ENCODE data around the gene MINDY4. TPM values are rescaled to one million over a fixed set of nuclear protein-coding genes. Genes with fewer than 3 reads are reported as not detected.

MINDY4 gene
- total and polyA plus RNA-seq, 4 donors = 7.2 to 13.8 (median 9.1) TPM

DNA sequence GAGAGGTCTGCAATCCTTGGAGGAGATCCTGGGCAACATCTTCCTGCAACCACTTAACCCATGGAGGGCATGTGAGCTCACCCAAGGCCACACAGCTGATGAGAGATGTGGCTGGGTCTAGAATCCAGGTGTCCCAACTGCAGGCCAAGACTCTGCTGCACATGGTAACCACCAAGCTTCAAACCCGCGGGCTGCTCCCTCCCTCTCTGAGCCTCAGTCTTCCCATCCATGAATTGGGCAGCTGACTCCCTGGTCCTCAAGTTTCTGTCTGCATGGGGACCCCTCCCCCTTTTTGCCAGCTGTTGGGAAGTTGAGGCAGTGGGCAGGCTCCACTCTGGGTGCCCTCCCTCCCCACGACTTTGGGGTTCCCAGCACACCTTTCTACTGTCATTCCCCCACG is 40.2 kb upstream of the MINDY4 start:
- 80% methylated on average over 3 of the region's 4 CpGs for WGBS (ENCODE audit: insufficient coverage)

DNA sequence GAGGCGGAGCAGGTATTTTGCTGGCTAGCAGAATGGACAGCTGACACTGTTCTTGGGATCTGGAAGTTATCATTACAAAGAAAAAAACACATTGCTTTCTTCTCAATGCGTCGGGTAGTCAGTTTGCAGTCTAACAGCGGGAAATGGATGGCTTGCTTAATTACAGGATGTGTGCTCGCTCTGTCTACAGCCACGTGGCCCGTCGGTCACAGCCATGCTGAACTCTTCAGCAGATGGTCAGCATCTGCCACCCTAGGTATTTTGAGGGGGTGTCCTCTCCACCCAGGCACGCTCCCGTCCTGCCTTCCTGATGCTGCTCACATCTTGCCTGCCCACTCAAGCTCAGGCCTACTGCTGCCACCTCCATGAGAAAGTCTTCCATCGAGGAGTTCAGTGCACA is 39.6 kb upstream of the MINDY4 start:
- Histone ChIP-seq H3K9me3 (ENCODE audit: control insufficient read depth, insufficient read depth, low read length) (no peaks in the 10 kb centered on the region), H3K27ac (ENCODE audit: low read depth, low read length) (no peak overlapping the region), H3K36me3 (ENCODE audit: control insufficient read depth, insufficient read depth, low read length) (no peaks in the 10 kb centered on the region), H3K4me3 (ENCODE audit: low read depth, low read length) (no peak overlapping the region), H3K4me1 (ENCODE audit: control insufficient read depth, insufficient read depth, low read length) (no peaks in the 10 kb centered on the region), H3K27me3 (ENCODE audit: control insufficient read depth, insufficient read depth, low read length) (peaks cover 4% of the 10 kb centered on the region)
- 50% methylated on average over 9 of the region's 11 CpGs for WGBS (ENCODE audit: insufficient coverage)
- DNase-seq (ENCODE audit: low read depth in 4 of 6, low spot score in 6 of 6) = peak in 1 of 6 donors; percentile 34

More for the DNA sequence above, 40.2 kb upstream of the MINDY4 start:
- H3K36me3 ChIP-seq (ENCODE audit: control insufficient read depth, insufficient read depth, low read length) = no peaks in the 10 kb centered on the region
- no peak overlapping the region for H3K4me3 ChIP-seq (ENCODE audit: low read depth, low read length)
- no peaks in the 10 kb centered on the region for H3K9me3 ChIP-seq (ENCODE audit: control insufficient read depth, insufficient read depth, low read length)
- H3K4me1 ChIP-seq (ENCODE audit: control insufficient read depth, insufficient read depth, low read length) = peaks cover under 1% of the 10 kb centered on the region
- peaks cover 4% of the 10 kb centered on the region for H3K27me3 ChIP-seq (ENCODE audit: control insufficient read depth, insufficient read depth, low read length)
- no peak overlapping the region for H3K27ac ChIP-seq (ENCODE audit: low read depth, low read length)
- no peak for DNase-seq (ENCODE audit: low read depth in 4 of 6, low spot score in 6 of 6)

- no peak overlapping the region for H3K27ac ChIP-seq (ENCODE audit: low read depth, low read length)
- no peak for DNase-seq (ENCODE audit: low read depth in 4 of 6, low spot score in 6 of 6)
- 91% methylated on average over 12 of the region's 12 CpGs for WGBS (ENCODE audit: insufficient coverage)
- no peaks in the 10 kb centered on the region for H3K36me3 ChIP-seq (ENCODE audit: control insufficient read depth, insufficient read depth, low read length)
- no peaks in the 10 kb centered on the region for H3K9me3 ChIP-seq (ENCODE audit: control insufficient read depth, insufficient read depth, low read length)
- no peak overlapping the region for H3K4me3 ChIP-seq (ENCODE audit: low read depth, low read length)
- H3K27me3 ChIP-seq (ENCODE audit: control insufficient read depth, insufficient read depth, low read length) = peaks cover 4% of the 10 kb centered on the region
- no peaks in the 10 kb centered on the region for H3K4me1 ChIP-seq (ENCODE audit: control insufficient read depth, insufficient read depth, low read length)
These were observed 38.6 kb upstream of the MINDY4 start for GRCh38 chr7:30732606-30733005.

- peaks cover 4% of the 10 kb centered on the region for H3K27me3 ChIP-seq (ENCODE audit: control insufficient read depth, insufficient read depth, low read length)
- H3K4me3 ChIP-seq (ENCODE audit: low read depth, low read length) = no peak overlapping the region
- H3K4me1 ChIP-seq (ENCODE audit: control insufficient read depth, insufficient read depth, low read length) = no peaks in the 10 kb centered on the region
- no peaks in the 10 kb centered on the region for H3K36me3 ChIP-seq (ENCODE audit: control insufficient read depth, insufficient read depth, low read length)
- H3K27ac ChIP-seq (ENCODE audit: low read depth, low read length) = no peak overlapping the region
- DNase-seq (ENCODE audit: low read depth in 4 of 6, low spot score in 6 of 6) = no peak
- WGBS (ENCODE audit: insufficient coverage) = 93% methylated on average over 5 of the region's 6 CpGs
- no peaks in the 10 kb centered on the region for H3K9me3 ChIP-seq (ENCODE audit: control insufficient read depth, insufficient read depth, low read length)
These were observed 38.0 kb upstream of the MINDY4 start for GRCh38 chr7:30733216-30733615.

- peak in 2 of 6 donors; percentile 27 to 39 for DNase-seq (ENCODE audit: low read depth in 4 of 6, low spot score in 6 of 6)
- Histone ChIP-seq H3K36me3 (ENCODE audit: control insufficient read depth, insufficient read depth, low read length) (no peaks in the 10 kb centered on the region), H3K4me1 (ENCODE audit: control insufficient read depth, insufficient read depth, low read length) (no peaks in the 10 kb centered on the region), H3K27ac (ENCODE audit: low read depth, low read length) (no peak overlapping the region), H3K4me3 (ENCODE audit: low read depth, low read length) (no peak overlapping the region), H3K27me3 (ENCODE audit: control insufficient read depth, insufficient read depth, low read length) (peaks cover 4% of the 10 kb centered on the region), H3K9me3 (ENCODE audit: control insufficient read depth, insufficient read depth, low read length) (no peaks in the 10 kb centered on the region)
- 82% methylated on average over 11 of the region's 11 CpGs for WGBS (ENCODE audit: insufficient coverage)
These were observed 37.5 kb upstream of the MINDY4 start for GRCh38 chr7:30733691-30734090.

DNA sequence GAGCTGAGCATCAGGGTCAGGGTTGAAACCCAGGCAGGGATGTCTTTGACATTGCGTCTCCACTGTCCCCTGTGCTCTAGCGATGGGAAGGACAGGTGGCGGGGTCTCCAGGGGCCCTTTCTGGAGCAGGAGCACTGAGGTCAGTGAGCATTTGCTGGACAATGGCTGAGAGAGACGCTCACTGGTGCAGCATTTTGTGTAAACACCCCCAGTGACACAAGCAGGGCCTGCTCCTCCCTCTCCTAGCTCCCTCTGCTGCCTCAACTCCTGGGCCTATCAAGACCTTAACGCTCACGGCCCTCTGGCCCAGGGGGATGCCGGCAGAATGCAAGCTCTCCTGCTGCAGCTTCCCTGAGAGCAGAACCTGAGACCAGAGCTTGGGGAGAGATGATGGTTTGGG is 36.7 kb upstream of the MINDY4 start:
- no peak for DNase-seq (ENCODE audit: low read depth in 4 of 6, low spot score in 6 of 6)
- no peaks in the 10 kb centered on the region for H3K4me1 ChIP-seq (ENCODE audit: control insufficient read depth, insufficient read depth, low read length)
- WGBS (ENCODE audit: insufficient coverage) = 68% methylated on average over 6 of the region's 7 CpGs
- no peak overlapping the region for H3K27ac ChIP-seq (ENCODE audit: low read depth, low read length)
- H3K27me3 ChIP-seq (ENCODE audit: control insufficient read depth, insufficient read depth, low read length) = peaks cover 4% of the 10 kb centered on the region
- no peaks in the 10 kb centered on the region for H3K9me3 ChIP-seq (ENCODE audit: control insufficient read depth, insufficient read depth, low read length)
- no peak overlapping the region for H3K4me3 ChIP-seq (ENCODE audit: low read depth, low read length)
- no peaks in the 10 kb centered on the region for H3K36me3 ChIP-seq (ENCODE audit: control insufficient read depth, insufficient read depth, low read length)

- no peaks in the 10 kb centered on the region for H3K9me3 ChIP-seq (ENCODE audit: control insufficient read depth, insufficient read depth, low read length)
- H3K27ac ChIP-seq (ENCODE audit: low read depth, low read length) = no peak overlapping the region
- DNase-seq (ENCODE audit: low read depth in 4 of 6, low spot score in 6 of 6) = no peak
- H3K27me3 ChIP-seq (ENCODE audit: control insufficient read depth, insufficient read depth, low read length) = peaks cover 4% of the 10 kb centered on the region
- no peak overlapping the region for H3K4me3 ChIP-seq (ENCODE audit: low read depth, low read length)
- 86% methylated on average over 1 of the region's 3 CpGs for WGBS (ENCODE audit: insufficient coverage)
- no peaks in the 10 kb centered on the region for H3K4me1 ChIP-seq (ENCODE audit: control insufficient read depth, insufficient read depth, low read length)
- H3K36me3 ChIP-seq (ENCODE audit: control insufficient read depth, insufficient read depth, low read length) = no peaks in the 10 kb centered on the region
These were observed 35.6 kb upstream of the MINDY4 start for GRCh38 chr7:30735631-30736030.

DNA sequence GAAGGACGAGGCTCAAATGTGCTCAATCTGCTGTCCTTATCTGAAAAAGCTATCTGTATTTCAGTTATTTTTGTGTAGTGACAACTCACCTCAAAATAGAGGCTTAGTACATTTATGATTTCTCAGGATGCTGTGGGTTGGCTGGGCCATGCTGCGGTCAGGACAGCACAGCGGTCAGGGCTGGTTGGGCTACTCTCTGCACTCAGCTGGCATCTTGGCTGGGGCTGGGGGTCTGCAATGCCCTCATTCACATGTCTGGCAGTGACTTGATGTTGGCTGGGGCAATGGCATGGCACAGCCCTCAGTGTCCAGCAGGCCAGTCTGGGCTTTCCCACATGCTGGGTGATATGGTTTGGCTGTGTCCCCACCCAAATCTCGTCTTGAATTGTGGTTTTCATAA is 34.9 kb upstream of the MINDY4 start:
- 91% methylated on average over 3 of the region's 4 CpGs for WGBS (ENCODE audit: insufficient coverage)
- Histone ChIP-seq H3K4me1 (ENCODE audit: control insufficient read depth, insufficient read depth, low read length) (no peaks in the 10 kb centered on the region), H3K4me3 (ENCODE audit: low read depth, low read length) (no peak overlapping the region), H3K27me3 (ENCODE audit: control insufficient read depth, insufficient read depth, low read length) (peaks cover 1% of the 10 kb centered on the region), H3K9me3 (ENCODE audit: control insufficient read depth, insufficient read depth, low read length) (no peaks in the 10 kb centered on the region), H3K27ac (ENCODE audit: low read depth, low read length) (no peak overlapping the region), H3K36me3 (ENCODE audit: control insufficient read depth, insufficient read depth, low read length) (no peaks in the 10 kb centered on the region)
- no peak for DNase-seq (ENCODE audit: low read depth in 4 of 6, low spot score in 6 of 6)

DNA sequence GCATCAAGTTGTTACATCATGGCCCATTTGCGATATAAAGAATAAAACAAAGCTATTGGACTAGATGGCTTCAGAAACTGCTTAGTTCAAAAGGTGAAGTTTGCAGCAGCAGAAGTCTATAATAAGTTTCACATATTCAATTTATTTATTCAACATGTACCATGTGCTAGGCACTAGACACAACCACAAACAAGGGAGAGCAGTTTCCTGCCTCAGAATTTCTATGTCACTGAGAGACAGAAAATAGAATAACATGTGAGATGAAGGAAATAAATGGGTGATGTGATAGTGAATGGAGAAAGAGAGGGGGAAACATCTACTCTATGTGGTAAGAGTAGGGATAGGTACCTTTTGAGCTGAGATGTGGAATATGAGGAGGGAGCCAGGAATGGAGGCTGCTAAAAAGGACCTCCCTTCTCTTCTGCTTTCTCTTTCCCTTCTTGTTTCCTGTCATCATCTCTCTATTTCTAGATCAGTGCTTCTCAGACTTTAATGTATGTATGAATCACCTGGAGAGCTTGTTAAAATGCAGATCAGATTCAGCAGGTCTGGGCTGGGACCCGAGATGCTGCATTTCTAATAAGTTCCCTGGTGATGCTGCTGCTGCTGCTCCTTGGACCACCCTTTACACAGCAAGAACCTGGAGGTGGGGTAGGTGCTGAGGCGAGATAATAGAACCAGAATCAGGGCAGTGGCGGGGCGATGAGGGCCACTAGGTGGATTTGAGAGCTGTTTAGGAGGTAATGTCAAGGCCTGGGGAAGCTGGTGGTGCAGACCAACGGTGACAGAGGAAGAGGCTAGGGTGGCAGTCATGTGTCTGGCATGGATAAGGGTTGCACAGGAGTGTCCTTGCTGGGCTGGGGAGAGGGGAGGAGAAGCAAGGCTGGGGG is 32.9 kb upstream of the MINDY4 start:
- Histone ChIP-seq H3K36me3 (ENCODE audit: control insufficient read depth, insufficient read depth, low read length) (no peaks in the 10 kb centered on the region), H3K4me1 (ENCODE audit: control insufficient read depth, insufficient read depth, low read length) (no peaks in the 10 kb centered on the region), H3K4me3 (ENCODE audit: low read depth, low read length) (no peak overlapping the region), H3K27me3 (ENCODE audit: control insufficient read depth, insufficient read depth, low read length) (no peaks in the 10 kb centered on the region), H3K9me3 (ENCODE audit: control insufficient read depth, insufficient read depth, low read length) (no peaks in the 10 kb centered on the region), H3K27ac (ENCODE audit: low read depth, low read length) (no peak overlapping the region)
- no peak for DNase-seq (ENCODE audit: low read depth in 4 of 6, low spot score in 6 of 6)
- WGBS (ENCODE audit: insufficient coverage) = 84% methylated on average over 5 of the region's 6 CpGs

- Histone ChIP-seq H3K9me3 (ENCODE audit: control insufficient read depth, insufficient read depth, low read length) (no peaks in the 10 kb centered on the region), H3K36me3 (ENCODE audit: control insufficient read depth, insufficient read depth, low read length) (no peaks in the 10 kb centered on the region), H3K4me3 (ENCODE audit: low read depth, low read length) (no peak overlapping the region), H3K4me1 (ENCODE audit: control insufficient read depth, insufficient read depth, low read length) (no peaks in the 10 kb centered on the region), H3K27me3 (ENCODE audit: control insufficient read depth, insufficient read depth, low read length) (no peaks in the 10 kb centered on the region), H3K27ac (ENCODE audit: low read depth, low read length) (no peak overlapping the region)
- 90% methylated on average over 2 of the region's 2 CpGs for WGBS (ENCODE audit: insufficient coverage)
- no peak for DNase-seq (ENCODE audit: low read depth in 4 of 6, low spot score in 6 of 6)
These were observed 31.5 kb upstream of the MINDY4 start for GRCh38 chr7:30739691-30740090.

All from spinal cord (tissue), 10 donors.